ENCODE results near the gene PPFIBP2. TPM values are rescaled to one million over a fixed set of nuclear protein-coding genes. Genes with fewer than 3 reads are reported as not detected.

Gene PPFIBP2
- polyA plus RNA-seq, 6 donors from 2014 or later, result 3.7 to 13.3 (median 7.4) TPM

DNA sequence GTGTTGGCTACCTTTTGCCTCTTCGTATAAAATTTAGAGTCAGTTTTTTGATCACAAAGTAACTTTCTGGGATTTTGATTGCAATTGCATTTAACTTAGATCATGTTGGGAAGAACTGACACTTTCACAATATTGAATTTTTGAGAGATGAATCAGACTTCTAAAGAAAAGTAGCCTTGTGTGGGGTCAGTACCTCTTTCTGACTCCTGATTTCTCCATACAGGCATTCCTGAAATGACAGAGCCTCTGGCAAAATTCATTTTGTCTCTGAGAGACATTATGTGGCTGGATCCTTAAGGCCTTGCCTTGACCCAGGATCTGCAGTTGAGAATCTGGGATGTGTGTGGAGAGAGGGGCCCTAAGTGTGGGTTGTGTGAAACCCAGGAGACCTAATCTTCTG is 37.8 kb downstream of the PPFIBP2 start:
- no peak overlapping the region for H3K4me3 Mint-ChIP-seq
- no peaks in the 10 kb centered on the region for H3K27me3 Mint-ChIP-seq
- DNase-seq, result no peak
- peaks cover 44 to 47% of the 10 kb centered on the region in 2 donors for H3K36me3 Mint-ChIP-seq
- peaks cover 11 to 31% (median 16%) of the 10 kb centered on the region in 3 donors for H3K4me1 Mint-ChIP-seq
- no peak overlapping the region for H3K27ac Mint-ChIP-seq
- no peaks in the 10 kb centered on the region for H3K9me3 Mint-ChIP-seq
- no peak for ATAC-seq (ENCODE audit: low read depth in 2 of 2)

DNA sequence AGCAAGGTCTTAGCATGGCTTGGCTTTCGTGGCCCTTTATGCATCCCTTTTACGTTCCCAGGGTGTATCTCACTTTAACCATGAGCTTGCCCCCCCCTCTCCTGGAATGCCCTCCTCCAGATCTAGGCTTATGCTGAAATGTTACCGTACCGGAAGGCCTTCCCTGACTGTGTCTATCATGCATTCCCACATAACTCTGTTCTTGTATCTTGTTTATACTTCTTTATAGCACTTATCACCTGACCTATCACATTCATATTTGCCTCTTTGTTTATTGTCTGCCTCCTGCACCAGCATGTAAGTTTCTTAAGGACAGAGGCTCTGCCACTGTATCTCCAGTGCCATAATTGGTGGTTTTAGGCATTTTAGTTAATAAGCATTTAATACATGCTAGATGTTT is 38.9 kb downstream of the PPFIBP2 start:
- peaks cover 11 to 26% (median 12%) of the 10 kb centered on the region in 3 donors for H3K4me1 Mint-ChIP-seq
- H3K9me3 Mint-ChIP-seq, result no peaks in the 10 kb centered on the region
- H3K27me3 Mint-ChIP-seq, result no peaks in the 10 kb centered on the region
- peaks cover 45 to 54% of the 10 kb centered on the region in 2 donors for H3K36me3 Mint-ChIP-seq
- no peak overlapping the region for H3K27ac Mint-ChIP-seq
- DNase-seq (no peak), ATAC-seq (ENCODE audit: low read depth in 2 of 2) (no peak)
- H3K4me3 Mint-ChIP-seq, result no peak overlapping the region

DNA sequence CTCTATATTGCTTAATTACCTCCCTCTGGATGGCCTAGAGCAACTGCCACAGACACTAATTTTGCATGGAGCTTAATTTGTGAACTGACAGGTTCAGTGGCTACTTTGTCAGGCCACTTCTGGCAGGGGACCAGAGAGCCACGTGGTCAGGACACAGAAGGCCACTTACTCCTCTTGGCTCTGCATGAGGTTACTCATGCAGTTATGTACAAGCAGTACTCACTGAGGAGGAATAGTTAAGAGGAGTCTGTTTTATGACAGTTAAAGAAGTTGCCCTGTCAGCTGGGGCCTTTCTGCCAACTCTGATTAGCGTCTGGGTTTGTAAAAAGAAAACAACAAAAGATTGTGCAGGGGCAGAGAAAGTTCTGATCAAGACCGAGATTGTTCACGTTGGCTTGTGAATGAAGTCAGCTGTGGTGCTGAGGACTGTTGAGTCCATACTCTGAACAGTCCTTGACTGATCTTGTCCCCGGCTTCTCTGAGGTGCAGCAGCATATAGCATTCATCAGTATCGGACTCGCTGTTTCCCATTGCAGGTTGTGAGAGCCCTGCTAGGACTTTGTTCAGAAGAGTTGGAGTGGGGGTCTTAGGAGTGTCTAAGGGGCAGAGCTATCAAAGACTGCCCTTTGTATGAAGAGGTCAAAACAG is 41.4 kb downstream of the PPFIBP2 start:
- Mint-ChIP-seq H3K4me3 (no peak overlapping the region), H3K27me3 (no peaks in the 10 kb centered on the region), H3K9me3 (no peaks in the 10 kb centered on the region), H3K27ac (no peak overlapping the region), H3K4me1 (peaks cover 7 to 23% (median 9%) of the 10 kb centered on the region in 3 donors), H3K36me3 (peaks cover 32 to 51% of the 10 kb centered on the region in 2 donors)
- ATAC-seq (ENCODE audit: low read depth in 2 of 2) (no peak), DNase-seq (no peak)

DNA sequence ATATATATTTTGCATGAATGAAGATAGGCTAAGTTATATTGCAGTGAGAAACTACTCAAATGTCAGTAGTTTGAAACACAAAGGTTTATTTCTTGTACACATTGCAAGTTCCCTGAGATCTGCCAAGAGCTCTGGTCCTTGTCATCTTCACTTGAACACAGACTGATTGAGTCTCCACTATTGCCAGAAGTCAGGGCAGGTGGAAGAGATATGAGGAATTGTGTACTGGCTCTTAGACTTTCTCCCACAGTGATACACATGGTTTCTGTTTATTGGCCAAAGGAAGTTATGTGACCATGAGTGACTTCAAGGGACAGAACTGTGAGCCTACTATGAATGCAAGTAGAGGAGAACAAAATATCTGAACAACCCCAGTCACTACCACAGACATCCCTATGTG is 44.2 kb downstream of the PPFIBP2 start:
- Mint-ChIP-seq H3K4me3 (no peak overlapping the region), H3K9me3 (no peaks in the 10 kb centered on the region), H3K4me1 (peaks cover 7 to 18% (median 9%) of the 10 kb centered on the region in 3 donors), H3K27ac (peak overlapping the region in 2 of 6 donors; percentile 56 to 72), H3K36me3 (peaks cover 15 to 36% of the 10 kb centered on the region in 2 donors), H3K27me3 (peaks cover 0 to 6% (median 0%) of the 10 kb centered on the region in 3 donors)
- no peak for DNase-seq
- no peak for ATAC-seq (ENCODE audit: low read depth in 2 of 2)

DNA sequence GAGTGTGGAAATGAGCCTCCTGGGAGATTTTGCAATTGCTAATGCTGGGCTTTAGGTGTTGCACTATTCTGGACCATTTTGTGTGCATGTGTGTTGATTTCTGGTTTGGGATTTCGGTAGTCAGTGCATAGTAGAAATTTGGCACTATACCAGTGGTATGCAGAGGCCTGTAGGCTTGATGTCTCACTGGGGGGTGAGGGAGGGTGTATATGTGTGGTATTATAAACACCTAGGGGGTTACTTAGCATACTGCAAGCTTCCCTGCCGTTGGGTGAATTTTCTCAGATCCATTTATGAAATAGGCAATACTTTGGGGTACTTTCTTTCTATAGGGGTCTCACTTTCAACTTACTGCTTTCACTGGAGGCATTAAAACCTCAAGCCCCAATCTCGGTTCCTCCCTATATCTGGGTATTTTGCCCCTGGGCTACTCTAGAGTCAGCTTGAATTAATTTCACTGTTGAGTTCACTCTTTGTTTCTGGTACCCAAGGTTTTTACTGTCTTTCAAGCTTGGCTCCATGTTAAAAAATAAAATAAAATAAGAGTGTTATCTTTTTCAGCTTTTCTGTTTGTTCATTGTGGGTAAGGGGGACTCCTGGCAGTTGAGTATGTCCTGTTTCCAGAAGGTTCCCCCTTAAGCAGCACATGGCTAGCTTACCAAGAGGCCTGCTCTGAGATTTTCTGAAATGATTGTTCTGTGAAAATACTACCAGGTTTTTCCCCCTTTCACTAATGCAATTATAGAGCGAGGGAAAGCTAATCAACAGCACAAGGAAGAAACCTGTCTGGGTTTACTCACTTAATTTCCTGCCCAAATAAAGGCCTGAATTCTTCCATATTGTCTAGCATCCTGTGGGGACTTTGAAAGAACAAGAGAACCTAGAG is 45.8 kb downstream of the PPFIBP2 start:
- H3K36me3 Mint-ChIP-seq, result peaks cover 18 to 39% of the 10 kb centered on the region in 2 donors
- H3K27me3 Mint-ChIP-seq, result peaks cover 0 to 6% (median 0%) of the 10 kb centered on the region in 3 donors
- no peak for ATAC-seq (ENCODE audit: low read depth in 2 of 2)
- no peak for DNase-seq
- H3K9me3 Mint-ChIP-seq, result no peaks in the 10 kb centered on the region
- no peak overlapping the region for H3K4me3 Mint-ChIP-seq
- H3K27ac Mint-ChIP-seq, result peak overlapping the region in 2 of 6 donors; percentile 11 to 40
- H3K4me1 Mint-ChIP-seq, result peaks cover 7 to 16% (median 9%) of the 10 kb centered on the region in 3 donors

DNA sequence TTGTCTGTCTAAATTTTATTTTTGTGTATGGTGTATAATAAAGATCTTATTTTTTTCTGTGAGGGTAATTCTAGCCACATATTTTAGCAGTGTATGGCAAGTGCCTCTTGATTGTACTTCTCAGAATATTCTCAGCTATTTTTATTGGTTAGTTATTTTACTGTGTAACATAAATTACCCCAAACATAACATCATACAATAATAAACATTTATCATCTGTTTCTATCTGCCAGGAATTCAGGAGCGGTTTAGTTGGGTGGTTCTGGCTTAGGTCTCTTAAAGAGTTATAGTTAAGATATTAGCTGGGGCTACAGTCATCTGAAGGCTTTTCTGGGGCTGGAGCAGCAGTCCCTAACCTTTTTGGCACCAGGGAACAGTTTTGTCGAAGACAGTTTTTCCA is 47.8 kb downstream of the PPFIBP2 start:
- Mint-ChIP-seq H3K4me1 (peaks cover 4 to 9% (median 7%) of the 10 kb centered on the region in 3 donors), H3K36me3 (peaks cover 20 to 36% of the 10 kb centered on the region in 2 donors), H3K27me3 (peaks cover 0 to 6% (median 0%) of the 10 kb centered on the region in 3 donors), H3K27ac (peak overlapping the region in 1 of 6 donors; percentile 27), H3K4me3 (no peak overlapping the region), H3K9me3 (no peaks in the 10 kb centered on the region)
- no peak for DNase-seq
- ATAC-seq (ENCODE audit: low read depth in 2 of 2), result no peak

DNA sequence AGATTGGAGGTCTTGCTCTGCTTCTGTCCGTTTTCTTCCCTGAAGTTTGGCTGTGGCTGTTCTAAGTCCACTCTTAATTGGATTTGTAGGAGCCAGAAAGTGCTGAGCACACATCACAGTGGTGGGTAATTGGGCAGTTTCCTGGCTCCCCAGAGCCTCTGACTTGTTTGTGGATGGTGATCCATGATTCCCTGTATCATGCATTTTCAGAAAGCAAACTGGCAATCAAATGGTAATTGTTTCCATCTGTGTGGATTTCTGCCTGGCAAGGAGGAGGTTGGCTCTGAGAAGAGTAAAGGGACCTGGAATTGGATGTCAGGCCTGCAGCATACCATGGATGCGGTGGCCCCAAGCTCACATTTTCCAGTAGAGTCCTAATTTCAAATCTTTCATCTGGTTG is 49.5 kb downstream of the PPFIBP2 start:
- peak overlapping the region in 1 of 6 donors; percentile 16 for H3K27ac Mint-ChIP-seq
- peaks cover 0 to 17% (median 5%) of the 10 kb centered on the region in 3 donors for H3K27me3 Mint-ChIP-seq
- peaks cover 32 to 43% of the 10 kb centered on the region in 2 donors for H3K36me3 Mint-ChIP-seq
- ATAC-seq (ENCODE audit: low read depth in 2 of 2) (no peak), DNase-seq (no peak)
- H3K4me1 Mint-ChIP-seq, result peaks cover 0 to 8% (median 7%) of the 10 kb centered on the region in 3 donors
- H3K4me3 Mint-ChIP-seq, result no peak overlapping the region
- H3K9me3 Mint-ChIP-seq, result peaks cover 0 to 9% (median 6%) of the 10 kb centered on the region in 7 donors

DNA sequence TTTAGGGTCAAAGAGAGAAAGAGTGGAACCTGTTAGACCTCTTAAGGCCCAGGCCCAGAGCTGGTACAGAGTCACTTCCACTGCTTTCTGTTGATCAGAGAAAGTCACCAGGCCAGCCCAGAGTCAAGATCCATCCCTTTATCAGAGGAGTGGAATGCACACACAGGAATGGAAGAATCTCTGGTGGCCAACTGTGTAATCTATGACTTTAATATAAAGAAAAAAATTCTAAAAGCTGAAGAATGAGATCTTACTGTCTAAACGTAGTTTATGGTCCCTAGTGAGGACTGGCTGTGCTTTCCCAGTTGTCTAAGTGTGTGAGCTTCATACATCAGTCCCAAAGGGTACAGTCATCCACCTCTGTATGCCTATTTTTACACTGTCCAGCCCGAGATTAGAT is 51.0 kb downstream of the PPFIBP2 start:
- Mint-ChIP-seq H3K4me3 (no peak overlapping the region), H3K27ac (no peak overlapping the region), H3K36me3 (peaks cover 42 to 47% of the 10 kb centered on the region in 2 donors), H3K4me1 (peaks cover 4 to 8% (median 7%) of the 10 kb centered on the region in 3 donors), H3K27me3 (peaks cover 0 to 27% (median 5%) of the 10 kb centered on the region in 3 donors), H3K9me3 (peaks cover 0 to 13% (median 10%) of the 10 kb centered on the region in 7 donors)
- DNase-seq, result no peak
- no peak for ATAC-seq (ENCODE audit: low read depth in 2 of 2)

DNA sequence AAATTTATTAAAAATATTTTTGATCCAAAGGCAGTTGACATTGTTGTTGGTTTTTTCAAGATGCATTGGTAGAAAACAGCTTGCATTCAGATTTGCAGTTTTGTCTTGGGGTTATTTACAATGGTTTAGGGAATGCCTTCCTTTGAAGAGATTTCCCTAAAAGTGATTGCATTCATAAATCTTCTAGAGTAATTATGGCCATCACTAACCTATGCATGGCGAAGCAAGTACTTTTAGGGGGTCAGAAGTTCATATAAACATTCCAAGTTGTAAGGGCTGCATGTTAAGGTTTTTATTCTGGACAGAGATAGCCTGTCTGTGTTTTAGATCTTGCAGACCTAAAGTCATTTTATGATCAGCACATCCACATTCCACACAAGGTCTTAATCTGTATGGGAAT is 53.5 kb downstream of the PPFIBP2 start:
- Mint-ChIP-seq H3K9me3 (peaks cover 0 to 13% (median 10%) of the 10 kb centered on the region in 7 donors), H3K27me3 (peaks cover 0 to 32% (median 5%) of the 10 kb centered on the region in 3 donors), H3K27ac (no peak overlapping the region), H3K4me1 (peaks cover 7 to 10% (median 9%) of the 10 kb centered on the region in 3 donors), H3K36me3 (peaks cover 42 to 54% of the 10 kb centered on the region in 2 donors), H3K4me3 (no peak overlapping the region)
- no peak for ATAC-seq (ENCODE audit: low read depth in 2 of 2)
- no peak for DNase-seq

DNA sequence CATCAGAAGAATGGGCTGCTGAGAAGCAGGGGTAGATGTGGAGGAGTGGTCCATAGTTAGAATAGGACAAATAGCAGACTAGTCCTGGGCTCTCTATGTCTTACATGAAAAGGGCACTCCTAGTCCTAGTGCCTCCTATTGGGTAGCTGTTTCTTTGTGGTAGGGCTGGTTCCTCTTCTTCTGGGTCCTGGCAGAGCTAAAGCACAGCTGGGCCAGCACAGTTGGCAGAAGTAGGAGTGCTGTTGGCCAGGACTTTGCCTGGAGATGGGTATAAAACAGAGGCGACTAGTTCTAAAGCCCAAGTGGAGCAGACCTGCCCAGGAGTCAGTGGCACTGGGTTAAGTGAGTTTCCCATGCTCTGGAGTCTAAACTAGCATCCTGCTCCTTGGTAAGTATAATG is 55.2 kb downstream of the PPFIBP2 start:
- peaks cover 7 to 10% (median 9%) of the 10 kb centered on the region in 3 donors for H3K4me1 Mint-ChIP-seq
- ATAC-seq (ENCODE audit: low read depth in 2 of 2) (no peak), DNase-seq (no peak)
- H3K27me3 Mint-ChIP-seq, result peaks cover 0 to 32% (median 5%) of the 10 kb centered on the region in 3 donors
- no peak overlapping the region for H3K27ac Mint-ChIP-seq
- H3K9me3 Mint-ChIP-seq, result peaks cover 0 to 13% (median 10%) of the 10 kb centered on the region in 7 donors
- no peak overlapping the region for H3K4me3 Mint-ChIP-seq
- peaks cover 34 to 45% of the 10 kb centered on the region in 2 donors for H3K36me3 Mint-ChIP-seq

DNA sequence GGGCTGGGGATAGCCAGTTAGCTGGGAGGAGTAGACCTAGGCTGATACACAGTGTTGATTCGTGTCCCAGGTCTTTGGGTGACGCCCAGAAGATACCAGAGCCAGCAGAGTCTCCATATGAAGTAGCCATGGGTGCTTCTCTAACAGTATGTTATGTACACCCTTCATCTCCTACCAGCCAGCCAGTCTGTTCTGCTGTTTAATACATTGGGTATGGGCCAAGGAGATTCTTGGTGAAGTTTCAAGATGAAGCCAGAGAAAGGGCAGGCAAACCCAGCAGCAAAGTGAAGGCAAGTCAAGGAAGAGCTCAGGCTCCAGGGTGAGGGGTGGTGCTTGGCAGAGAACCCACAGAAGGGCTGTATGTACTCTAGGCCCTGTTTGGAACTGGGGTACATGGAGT is 56.4 kb downstream of the PPFIBP2 start:
- peaks cover 34 to 35% of the 10 kb centered on the region in 2 donors for H3K36me3 Mint-ChIP-seq
- DNase-seq, result no peak

DNA sequence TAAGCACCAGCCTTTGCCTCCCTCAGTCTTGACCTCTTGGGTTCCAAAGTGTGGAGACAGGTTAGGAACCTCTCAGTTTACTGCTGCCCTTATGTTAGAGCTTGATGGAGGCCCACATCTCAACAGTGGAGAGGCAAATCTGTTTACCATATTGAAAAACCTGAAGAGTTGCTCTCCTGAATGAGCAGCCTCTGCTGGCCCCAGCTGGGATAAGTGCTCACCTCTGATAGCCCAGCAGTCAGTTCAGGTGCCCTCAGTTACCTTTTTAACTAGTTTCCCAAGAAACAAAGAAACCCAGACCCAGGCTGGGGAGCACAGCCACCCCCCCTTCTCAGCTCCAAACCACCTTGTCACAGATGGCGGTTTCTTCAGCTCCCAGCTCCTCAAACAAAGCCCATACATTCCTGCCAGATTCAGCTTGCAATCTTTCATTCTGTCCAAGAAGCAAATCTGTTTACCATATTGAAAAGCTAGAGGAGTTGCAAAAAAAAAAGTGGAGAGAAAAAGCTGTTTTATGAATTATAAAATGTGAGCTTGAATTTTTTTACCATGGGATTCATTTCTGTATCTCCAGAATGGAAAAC is 57.2 kb downstream of the PPFIBP2 start:
- H3K36me3 Mint-ChIP-seq, result peaks cover 29 to 30% of the 10 kb centered on the region in 2 donors
- DNase-seq (no peak), ATAC-seq (ENCODE audit: low read depth in 2 of 2) (no peak)
- H3K9me3 Mint-ChIP-seq, result peaks cover 0 to 13% (median 10%) of the 10 kb centered on the region in 7 donors
- H3K4me3 Mint-ChIP-seq, result no peak overlapping the region
- H3K27ac Mint-ChIP-seq, result peak overlapping the region in 2 of 6 donors; percentile 31 to 65
- peaks cover 22 to 26% (median 24%) of the 10 kb centered on the region in 3 donors for H3K4me1 Mint-ChIP-seq
- H3K27me3 Mint-ChIP-seq, result peaks cover 5 to 40% (median 5%) of the 10 kb centered on the region in 3 donors

More for the DNA sequence above, 56.4 kb downstream of the PPFIBP2 start:
- H3K4me1 Mint-ChIP-seq, result peaks cover 14 to 18% (median 16%) of the 10 kb centered on the region in 3 donors
- peaks cover 0 to 13% (median 10%) of the 10 kb centered on the region in 7 donors for H3K9me3 Mint-ChIP-seq
- H3K4me3 Mint-ChIP-seq, result no peak overlapping the region
- ATAC-seq (ENCODE audit: low read depth in 2 of 2), result no peak
- H3K27ac Mint-ChIP-seq, result peak overlapping the region in 1 of 6 donors; percentile 49
- peaks cover 5 to 40% (median 5%) of the 10 kb centered on the region in 3 donors for H3K27me3 Mint-ChIP-seq

DNA sequence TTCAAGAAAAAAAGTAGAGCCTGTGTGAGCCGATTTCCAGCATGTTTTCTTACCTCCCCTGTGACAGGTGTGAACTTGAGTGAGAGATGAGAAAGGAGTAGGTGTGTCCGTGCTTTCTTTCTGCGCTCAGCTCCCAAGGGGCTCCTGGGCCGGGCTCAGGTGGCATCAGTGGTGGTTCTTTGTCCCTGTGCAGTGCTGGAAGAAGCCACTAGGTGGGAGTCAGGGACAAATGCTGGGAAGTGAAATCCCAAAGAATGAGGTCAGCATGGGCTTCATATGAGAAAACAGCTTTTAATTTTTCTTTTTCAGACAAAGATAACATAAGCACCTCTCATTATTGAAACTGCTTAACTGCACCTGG is 57.8 kb downstream of the PPFIBP2 start:
- Mint-ChIP-seq H3K4me1 (peaks cover 22 to 32% (median 30%) of the 10 kb centered on the region in 3 donors), H3K27me3 (peaks cover 5 to 44% (median 5%) of the 10 kb centered on the region in 3 donors), H3K36me3 (peaks cover 26 to 28% of the 10 kb centered on the region in 2 donors), H3K4me3 (no peak overlapping the region), H3K9me3 (peaks cover 0 to 13% (median 10%) of the 10 kb centered on the region in 7 donors), H3K27ac (peak overlapping the region in 2 of 6 donors; percentile 31 to 36)
- no peak for DNase-seq
- ATAC-seq (ENCODE audit: low read depth in 2 of 2), result no peak

All from naive B cell (primary cell).